NCI-H1694 (cell line): ENCODE results near the gene CDRT4.
"Not testable (repeated sequence)": the region's sequence is repeated elsewhere in the genome, so short reads cannot be mapped to it uniquely, and the experiment has no call there.

Source experiments
- DNase-seq: peaks from one replicate; lab custom pipeline; 2025; lab: John Stamatoyannopoulos, UW

The CDRT4 gene

GRCh38 chr17:15467592-15467991 lies at the start of gene CDRT4:
Gene CDRT4, minus strand, starts transcription at chr17:15467621. Its CDS starts 27,383 bp downstream, at chr17:15440238.
- no peak for DNase-seq

DNA sequence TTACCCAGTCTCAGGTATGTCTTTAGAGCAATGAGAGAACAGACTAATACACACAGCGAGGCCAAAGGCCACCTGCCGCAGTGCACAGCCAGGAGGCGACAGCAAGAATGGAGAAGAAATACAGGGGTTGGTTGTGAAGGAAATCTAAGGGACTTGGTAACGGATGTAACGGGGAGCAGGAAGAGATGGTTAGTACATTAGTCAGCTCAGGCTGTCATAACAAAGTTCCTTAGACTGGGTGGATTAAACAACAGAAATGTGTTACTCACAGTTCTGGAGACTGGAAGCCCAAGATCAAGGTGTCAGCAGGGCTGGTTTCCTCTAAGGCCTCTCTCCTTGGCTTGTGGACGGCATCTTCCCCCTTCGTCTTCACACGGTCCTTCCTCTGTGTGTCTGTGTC lies 48.7 kb upstream of the CDRT4 start:
- no peak for DNase-seq

DNA sequence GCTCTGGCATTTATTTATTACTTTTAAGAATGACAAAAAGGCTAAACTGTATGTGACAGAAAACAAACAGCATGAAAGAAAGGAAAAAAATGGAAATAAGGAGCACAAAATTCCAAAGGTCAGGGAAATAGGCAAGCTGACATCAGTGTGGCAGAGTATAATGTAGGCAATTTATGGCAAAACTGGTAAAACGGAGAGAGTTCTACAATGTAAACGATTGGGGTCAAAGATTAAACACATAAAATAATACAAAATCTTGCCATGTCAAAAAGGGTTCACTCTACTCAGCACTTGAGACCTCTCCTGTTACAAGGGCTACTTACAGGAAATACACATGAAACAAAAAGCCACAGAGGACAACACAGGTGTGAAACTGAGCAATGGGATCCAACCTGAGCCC lies 47.0 kb upstream of the CDRT4 start:
- DNase-seq, result no peak

- DNase-seq, result no peak
Observed at GRCh38 chr17:15513856-15514459, 46.5 kb upstream of the CDRT4 start.

DNA sequence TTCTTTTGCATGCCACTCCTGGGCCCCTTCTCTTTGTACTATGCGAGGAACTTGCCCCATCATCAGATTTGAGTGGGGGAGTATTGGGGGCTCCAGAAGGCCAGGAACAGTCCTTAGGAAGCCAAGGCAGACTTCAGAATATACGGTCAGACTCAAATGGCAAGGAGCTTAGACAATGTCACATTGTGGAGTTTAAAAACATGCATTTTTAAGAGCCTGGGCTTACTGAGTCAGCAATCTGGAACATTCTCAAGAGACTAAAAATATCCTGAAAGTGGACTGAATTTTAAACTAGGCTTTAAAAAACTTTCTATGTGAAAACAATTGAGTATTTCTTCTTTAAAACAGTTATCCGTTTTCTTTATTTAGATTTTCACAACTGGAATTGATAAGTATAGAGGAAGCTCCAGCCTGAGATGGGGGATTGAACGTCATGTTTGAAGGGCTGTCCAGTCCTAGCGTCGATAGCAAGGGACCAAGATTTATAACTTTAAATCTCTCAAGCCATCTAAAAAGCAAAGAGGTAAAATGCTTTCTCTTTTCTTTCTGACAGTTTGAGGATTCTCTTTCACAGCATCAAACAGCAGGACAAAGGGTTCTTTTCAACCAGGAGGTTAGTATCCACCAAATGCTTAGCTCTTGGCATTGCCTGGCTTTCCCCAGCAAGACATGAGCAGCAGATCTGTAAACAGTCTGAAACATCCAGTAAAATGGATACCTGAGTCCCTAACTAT lies 45.8 kb upstream of the CDRT4 start:
- no peak for DNase-seq

DNA sequence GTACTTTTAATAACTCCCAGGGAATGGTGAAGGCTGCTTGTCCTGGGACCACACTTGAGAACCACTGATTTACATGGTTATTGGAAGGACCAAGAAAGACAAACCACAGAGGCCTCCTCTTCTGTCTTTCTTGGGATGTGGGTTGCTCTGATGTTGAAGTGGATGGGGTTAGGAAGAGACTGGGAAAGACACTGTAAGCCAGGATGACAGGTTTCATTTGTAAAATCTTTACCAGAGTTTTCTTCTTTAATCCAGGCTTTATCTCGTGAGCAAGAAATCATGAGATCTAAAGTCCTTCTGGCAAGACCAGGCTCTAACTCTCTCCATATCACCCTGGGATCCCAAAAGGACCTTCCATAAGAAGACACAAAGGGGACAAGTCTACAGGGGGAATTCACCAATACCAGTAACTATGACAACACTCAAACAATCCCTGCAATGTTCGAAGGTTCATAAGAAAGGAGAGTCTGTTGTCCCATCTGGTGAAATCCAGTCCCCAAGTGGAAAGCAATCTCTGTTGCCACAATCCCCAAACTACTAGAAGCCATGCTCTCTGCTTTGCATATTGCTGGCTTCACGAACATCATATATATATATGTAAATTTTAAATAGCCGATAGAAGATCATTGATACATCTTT lies 44.8 kb upstream of the CDRT4 start:
- DNase-seq, result no peak

DNA sequence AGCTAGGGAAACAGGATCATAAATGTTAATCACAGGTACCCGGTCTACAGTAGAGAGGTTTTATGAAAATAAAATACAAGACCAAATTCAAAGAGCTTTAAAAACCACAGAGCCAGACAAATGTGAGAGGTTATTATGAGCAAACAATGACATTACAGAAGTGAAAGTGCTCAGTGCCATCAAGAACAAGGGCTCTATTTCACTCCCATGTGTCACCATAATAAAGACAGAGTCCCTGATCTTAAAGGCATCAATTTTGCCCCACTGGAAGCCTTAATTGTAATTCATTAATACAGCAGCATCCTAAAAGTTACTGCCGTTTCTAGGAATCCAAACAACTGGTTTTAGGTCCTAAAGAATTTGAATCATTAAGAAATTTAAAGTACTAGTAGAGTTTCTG lies 43.7 kb upstream of the CDRT4 start:
- DNase-seq, result no peak

DNA sequence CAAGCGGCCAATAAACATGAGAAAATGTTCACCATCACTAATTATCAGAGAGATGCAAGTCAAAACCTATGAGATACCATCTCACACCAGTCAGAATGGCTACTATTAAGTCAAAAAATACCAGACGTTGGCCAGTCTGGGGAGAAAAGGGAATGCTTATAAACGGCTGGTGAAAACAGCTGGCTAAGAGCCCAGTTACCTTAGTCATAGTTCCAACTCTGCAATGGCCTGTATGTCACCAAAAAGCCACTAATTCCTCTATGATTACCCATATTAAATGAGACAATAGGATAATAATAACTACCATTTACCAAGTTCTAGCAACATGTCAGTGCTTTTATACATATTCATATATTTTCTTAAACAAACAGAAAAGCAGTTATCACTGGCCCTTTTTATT lies 42.9 kb upstream of the CDRT4 start:
- no peak for DNase-seq

DNA sequence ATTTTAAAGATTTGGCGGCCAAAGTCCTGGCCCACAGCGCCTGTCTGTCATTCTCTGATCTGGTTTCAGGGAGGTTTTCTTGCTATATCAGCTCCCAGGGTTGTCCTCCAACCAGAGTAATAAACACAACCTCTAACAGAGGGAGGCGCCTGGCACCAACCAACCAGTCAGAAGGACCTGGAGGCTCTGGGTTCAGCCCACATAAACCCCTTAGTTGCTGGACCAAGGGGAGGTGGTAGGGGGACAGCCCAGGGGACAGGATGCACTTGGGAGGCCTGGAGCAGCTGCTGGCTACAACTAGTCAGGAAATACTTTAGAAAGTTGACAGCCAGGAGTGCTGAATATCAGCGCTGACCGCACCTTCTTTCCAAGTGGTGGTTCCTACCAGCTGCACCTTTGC lies 41.7 kb upstream of the CDRT4 start:
- no peak for DNase-seq

DNA sequence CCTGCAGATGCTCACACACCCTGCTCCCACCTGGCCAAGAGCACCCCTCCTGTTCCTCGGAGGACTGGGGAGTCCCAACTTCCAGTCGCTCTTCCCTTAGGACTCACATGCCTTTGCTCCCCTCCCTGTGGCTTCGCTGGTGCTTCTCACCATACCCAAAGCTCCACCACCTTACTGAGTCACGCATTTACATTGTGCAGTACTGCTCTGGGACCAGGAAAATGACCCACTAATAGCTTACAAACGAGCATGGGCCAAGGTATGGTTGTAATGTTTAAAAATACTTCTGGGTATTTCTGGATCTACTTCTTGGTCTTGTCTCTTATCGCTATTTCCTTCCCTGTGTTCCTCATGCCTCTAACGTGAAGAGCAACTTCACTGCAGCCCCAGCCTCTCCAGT lies 41.0 kb upstream of the CDRT4 start:
- no peak for DNase-seq

- DNase-seq, result no peak
Observed at GRCh38 chr17:15507896-15508295, 40.5 kb upstream of the CDRT4 start.

- DNase-seq, result no peak
Observed at GRCh38 chr17:15507001-15507400, 39.6 kb upstream of the CDRT4 start.

GRCh38 chr17:15505708-15506107 lies 38.3 kb upstream of the CDRT4 start:
- not testable (repeated sequence) for DNase-seq

DNA sequence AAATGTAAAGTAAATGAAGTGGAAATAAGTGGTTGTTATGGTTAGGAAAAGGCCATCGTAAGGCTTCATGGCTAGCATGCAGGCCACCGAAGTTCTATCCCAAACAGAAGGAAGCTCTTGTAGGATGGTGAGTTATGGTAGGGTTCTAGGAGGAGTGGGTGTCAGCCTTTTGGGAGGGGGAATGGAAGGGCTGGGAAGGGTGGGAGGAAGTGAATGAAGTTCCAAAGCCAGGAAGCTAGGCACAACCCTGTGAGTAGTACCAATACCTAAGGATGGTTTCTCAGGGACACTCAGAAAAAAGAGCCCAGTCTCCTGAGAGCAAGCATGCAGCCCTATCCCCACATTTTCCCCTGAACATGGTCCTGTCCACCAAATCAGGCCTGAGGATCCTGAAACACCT lies 36.3 kb upstream of the CDRT4 start:
- DNase-seq, result no peak

DNA sequence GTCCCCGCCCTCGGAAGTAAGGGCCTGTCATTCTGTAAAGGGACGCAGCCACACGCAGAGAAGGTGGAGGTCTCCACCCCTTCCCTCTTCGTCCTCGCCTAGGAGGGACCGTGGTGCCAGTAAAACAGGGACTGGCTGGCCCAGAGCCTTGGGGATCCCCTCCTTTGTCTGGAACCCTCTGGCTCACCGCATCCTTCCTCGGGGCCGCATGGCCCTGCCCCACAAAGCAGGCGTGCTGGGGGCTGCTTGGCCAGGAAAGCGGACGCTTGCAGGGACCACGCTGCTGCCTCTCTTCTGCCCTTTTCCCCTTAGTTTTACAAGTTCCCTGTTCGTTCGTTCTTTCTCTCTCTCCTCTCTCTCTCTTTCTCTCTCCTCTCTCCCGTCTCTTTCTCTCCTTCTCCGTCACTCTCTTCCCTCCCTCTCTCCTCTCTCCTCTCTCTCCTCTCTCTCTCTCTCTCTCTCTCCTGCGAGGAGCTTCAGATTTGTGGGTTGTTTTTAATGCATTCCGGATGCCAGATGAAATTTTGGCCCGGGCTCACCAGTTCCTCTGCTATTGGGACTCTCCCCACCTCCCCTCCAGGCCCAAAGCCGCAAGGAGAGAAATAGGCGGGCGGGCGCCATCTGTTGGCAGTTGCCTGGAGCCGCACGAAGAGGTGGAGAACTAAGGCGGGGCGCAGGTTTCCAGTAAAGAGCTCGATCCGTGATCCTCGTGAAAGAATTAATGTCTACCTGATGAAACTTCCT lies 35.1 kb upstream of the CDRT4 start:
- DNase-seq, result peak; percentile 16

DNA sequence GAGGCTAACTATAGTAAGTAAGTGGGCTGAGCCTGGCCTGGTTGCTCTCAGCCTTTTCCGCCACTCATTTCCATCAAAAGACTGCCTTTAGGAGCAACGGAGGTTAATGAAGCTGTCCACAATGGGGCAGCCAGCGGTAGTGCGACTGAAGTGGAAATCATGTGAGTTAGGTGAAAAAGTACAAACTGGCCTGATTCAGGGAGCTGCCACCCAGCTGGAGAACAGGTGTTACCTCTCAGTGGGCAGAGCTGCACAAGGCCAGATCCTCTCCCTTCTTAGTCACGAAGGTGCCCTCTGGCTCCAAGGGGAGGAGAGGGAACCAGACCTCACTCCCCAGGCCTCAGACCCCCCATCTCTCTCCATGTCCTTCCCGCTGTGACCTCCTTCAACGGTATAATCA lies 34.4 kb upstream of the CDRT4 start:
- no peak for DNase-seq

DNA sequence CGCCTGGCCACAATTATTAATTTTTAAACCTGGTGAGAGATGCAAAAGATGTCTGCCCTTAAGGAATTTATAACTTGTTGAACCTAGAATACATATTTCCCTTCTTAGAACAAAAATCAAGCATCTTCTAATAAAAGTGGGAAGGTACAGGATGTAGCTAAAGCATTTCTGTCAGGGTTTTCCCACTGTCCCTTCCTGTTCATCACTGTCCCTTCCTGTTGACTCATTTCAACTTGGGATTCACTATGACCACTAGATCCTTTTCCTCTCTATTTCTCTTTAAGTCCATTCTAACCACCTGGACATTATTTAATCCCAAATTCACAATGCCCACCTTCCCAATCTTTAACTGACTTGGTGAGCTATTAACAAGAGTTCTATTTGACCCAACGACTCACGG lies 33.9 kb upstream of the CDRT4 start:
- DNase-seq, result no peak

DNA sequence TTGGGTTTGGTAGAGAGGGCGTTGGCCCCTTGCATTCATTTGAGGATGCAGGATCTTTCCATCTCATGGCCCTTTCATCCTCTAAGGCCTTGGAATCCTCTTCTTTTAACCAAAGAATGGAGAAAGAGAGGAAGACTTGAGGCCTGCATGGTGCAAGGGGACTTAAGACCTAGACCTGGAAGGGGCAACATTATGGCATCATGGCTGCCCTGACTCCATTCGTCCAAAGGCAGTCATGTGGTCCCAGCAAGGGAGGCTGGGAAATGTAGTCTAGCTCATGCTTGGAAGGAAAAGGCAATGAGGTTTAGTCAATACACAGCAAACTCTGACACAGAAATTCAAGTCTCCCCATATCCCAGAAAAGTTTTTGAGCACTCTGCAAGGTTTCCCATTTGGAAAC lies 30.7 kb upstream of the CDRT4 start:
- DNase-seq, result no peak

- no peak for DNase-seq
Observed at GRCh38 chr17:15496735-15497670, 29.6 kb upstream of the CDRT4 start.

- DNase-seq, result no peak
Observed at GRCh38 chr17:15494821-15495220, 27.4 kb upstream of the CDRT4 start.

DNA sequence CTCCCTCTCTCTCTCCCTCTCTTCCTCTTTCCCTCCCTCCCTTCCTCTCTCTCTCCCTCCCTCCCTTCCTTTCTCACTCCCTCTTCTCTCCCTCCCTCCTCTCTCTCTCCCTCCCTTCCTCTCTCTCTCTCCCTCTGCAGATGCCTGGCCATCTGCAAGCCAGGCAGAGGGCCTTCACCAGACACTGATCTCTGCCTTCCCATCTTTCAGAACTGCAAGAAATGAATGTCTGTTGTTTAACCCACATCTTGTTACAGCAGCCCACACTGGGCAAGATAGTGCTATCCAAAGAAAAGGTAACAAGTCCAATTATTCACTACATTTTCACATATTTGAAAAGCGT lies 26.2 kb upstream of the CDRT4 start:
- DNase-seq, result no peak
